Measurements from ENCODE around the gene LIPC. TPM values are rescaled to one million over a fixed set of nuclear protein-coding genes. Genes with fewer than 3 reads are reported as not detected.

Gene LIPC
- total and polyA plus RNA-seq, 9 of the 15 experiments (the other 6 are each of a cell fraction or from before 2014, with no cell fraction given): 0.07 to 0.41 (median 0.11) TPM; not detected in 2

DNA sequence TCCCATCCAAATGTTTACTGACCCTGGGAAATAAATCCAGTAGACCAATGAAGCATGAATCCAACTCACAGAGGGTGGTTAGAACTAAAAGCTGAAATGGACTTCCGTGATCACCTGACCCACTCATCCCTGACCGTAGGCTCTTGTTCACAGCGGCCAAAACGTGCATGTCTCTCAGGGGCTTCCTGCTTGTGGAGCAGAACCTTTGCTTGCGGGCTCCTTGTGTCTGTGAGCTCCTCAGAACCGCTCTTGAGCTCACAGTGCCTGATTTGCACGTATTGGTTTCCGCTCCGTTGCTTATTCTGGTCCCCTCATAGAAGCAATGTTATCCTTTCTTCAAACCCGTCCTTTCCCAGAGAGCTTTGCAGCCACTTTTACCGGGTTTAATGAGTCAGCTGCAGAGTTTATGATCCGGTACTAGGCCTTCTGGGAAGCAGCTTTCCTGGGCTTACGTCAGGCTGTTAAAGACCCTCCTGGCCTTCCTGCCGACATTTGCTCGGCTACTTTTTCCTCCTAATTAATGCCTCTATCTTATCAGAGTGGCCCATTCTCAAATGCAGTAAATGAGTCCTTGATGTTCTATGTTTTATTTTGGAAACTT lies 35.4 kb downstream of the LIPC start (continued):
- TF ChIP-seq, protein P1, sequence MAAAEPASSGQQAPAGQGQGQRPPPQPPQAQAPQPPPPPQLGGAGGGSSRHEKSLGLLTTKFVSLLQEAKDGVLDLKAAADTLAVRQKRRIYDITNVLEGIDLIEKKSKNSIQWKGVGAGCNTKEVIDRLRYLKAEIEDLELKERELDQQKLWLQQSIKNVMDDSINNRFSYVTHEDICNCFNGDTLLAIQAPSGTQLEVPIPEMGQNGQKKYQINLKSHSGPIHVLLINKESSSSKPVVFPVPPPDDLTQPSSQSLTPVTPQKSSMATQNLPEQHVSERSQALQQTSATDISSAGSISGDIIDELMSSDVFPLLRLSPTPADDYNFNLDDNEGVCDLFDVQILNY (CRISPR knock-in tag; IDR thresholded peaks at IDR 0.05): no peak
- TF ChIP-seq ZNF316 (IDR thresholded peaks at IDR 0.05) (no peak), JUND (IDR thresholded peaks at IDR 0.05; ENCODE audit: borderline replicate concordance, low read depth, low read length) (0 out of 2 replicates have a peak, but pooled peaks have one; percentile 13), JUND (tag; IDR thresholded peaks at IDR 0.05; ENCODE audit: borderline replicate concordance, low read depth, low read length) (no peak), ELF4 (CRISPR knock-in tag; IDR thresholded peaks at IDR 0.05) (no peak), ZSCAN29 (IDR thresholded peaks at IDR 0.05) (no peak), TCF7 (IDR thresholded peaks at IDR 0.05; ENCODE audit: borderline replicate concordance) (no peak), PTRF (tag; IDR thresholded peaks at IDR 0.05) (no peak), BACH1 (tag; IDR thresholded peaks at IDR 0.05) (0 out of 2 replicates have a peak, but pooled peaks have one; percentile 21), FOS (IDR thresholded peaks at IDR 0.05; ENCODE audit: extremely low read depth, insufficient read length) (no peak), FOSL1 (tag; conservative IDR thresholded peaks at IDR 0.05) (0 out of 2 replicates have a peak, but pooled peaks have one; percentile 23), DNMT1 (IDR thresholded peaks at IDR 0.05) (no peak)
- TF ChIP-seq, protein P2, sequence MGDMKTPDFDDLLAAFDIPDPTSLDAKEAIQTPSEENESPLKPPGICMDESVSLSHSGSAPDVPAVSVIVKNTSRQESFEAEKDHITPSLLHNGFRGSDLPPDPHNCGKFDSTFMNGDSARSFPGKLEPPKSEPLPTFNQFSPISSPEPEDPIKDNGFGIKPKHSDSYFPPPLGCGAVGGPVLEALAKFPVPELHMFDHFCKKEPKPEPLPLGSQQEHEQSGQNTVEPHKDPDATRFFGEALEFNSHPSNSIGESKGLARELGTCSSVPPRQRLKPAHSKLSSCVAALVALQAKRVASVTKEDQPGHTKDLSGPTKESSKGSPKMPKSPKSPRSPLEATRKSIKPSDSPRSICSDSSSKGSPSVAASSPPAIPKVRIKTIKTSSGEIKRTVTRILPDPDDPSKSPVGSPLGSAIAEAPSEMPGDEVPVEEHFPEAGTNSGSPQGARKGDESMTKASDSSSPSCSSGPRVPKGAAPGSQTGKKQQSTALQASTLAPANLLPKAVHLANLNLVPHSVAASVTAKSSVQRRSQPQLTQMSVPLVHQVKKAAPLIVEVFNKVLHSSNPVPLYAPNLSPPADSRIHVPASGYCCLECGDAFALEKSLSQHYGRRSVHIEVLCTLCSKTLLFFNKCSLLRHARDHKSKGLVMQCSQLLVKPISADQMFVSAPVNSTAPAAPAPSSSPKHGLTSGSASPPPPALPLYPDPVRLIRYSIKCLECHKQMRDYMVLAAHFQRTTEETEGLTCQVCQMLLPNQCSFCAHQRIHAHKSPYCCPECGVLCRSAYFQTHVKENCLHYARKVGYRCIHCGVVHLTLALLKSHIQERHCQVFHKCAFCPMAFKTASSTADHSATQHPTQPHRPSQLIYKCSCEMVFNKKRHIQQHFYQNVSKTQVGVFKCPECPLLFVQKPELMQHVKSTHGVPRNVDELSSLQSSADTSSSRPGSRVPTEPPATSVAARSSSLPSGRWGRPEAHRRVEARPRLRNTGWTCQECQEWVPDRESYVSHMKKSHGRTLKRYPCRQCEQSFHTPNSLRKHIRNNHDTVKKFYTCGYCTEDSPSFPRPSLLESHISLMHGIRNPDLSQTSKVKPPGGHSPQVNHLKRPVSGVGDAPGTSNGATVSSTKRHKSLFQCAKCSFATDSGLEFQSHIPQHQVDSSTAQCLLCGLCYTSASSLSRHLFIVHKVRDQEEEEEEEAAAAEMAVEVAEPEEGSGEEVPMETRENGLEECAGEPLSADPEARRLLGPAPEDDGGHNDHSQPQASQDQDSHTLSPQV (IDR thresholded peaks at IDR 0.05): peak; percentile 33; the same call in 1 of the 2 replicates
- TF ChIP-seq, protein P3, sequence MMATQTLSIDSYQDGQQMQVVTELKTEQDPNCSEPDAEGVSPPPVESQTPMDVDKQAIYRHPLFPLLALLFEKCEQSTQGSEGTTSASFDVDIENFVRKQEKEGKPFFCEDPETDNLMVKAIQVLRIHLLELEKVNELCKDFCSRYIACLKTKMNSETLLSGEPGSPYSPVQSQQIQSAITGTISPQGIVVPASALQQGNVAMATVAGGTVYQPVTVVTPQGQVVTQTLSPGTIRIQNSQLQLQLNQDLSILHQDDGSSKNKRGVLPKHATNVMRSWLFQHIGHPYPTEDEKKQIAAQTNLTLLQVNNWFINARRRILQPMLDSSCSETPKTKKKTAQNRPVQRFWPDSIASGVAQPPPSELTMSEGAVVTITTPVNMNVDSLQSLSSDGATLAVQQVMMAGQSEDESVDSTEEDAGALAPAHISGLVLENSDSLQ (IDR thresholded peaks at IDR 0.05): no peak
- TF ChIP-seq, protein P4, sequence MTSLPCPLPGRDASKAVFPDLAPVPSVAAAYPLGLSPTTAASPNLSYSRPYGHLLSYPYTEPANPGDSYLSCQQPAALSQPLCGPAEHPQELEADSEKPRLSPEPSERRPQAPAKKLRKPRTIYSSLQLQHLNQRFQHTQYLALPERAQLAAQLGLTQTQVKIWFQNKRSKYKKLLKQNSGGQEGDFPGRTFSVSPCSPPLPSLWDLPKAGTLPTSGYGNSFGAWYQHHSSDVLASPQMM (CRISPR knock-in tag; IDR thresholded peaks at IDR 0.05): no peak
- TF ChIP-seq, protein P5, sequence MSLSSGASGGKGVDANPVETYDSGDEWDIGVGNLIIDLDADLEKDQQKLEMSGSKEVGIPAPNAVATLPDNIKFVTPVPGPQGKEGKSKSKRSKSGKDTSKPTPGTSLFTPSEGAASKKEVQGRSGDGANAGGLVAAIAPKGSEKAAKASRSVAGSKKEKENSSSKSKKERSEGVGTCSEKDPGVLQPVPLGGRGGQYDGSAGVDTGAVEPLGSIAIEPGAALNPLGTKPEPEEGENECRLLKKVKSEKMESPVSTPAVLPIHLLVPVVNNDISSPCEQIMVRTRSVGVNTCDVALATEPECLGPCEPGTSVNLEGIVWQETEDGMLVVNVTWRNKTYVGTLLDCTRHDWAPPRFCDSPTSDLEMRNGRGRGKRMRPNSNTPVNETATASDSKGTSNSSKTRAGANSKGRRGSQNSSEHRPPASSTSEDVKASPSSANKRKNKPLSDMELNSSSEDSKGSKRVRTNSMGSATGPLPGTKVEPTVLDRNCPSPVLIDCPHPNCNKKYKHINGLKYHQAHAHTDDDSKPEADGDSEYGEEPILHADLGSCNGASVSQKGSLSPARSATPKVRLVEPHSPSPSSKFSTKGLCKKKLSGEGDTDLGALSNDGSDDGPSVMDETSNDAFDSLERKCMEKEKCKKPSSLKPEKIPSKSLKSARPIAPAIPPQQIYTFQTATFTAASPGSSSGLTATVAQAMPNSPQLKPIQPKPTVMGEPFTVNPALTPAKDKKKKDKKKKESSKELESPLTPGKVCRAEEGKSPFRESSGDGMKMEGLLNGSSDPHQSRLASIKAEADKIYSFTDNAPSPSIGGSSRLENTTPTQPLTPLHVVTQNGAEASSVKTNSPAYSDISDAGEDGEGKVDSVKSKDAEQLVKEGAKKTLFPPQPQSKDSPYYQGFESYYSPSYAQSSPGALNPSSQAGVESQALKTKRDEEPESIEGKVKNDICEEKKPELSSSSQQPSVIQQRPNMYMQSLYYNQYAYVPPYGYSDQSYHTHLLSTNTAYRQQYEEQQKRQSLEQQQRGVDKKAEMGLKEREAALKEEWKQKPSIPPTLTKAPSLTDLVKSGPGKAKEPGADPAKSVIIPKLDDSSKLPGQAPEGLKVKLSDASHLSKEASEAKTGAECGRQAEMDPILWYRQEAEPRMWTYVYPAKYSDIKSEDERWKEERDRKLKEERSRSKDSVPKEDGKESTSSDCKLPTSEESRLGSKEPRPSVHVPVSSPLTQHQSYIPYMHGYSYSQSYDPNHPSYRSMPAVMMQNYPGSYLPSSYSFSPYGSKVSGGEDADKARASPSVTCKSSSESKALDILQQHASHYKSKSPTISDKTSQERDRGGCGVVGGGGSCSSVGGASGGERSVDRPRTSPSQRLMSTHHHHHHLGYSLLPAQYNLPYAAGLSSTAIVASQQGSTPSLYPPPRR (CRISPR knock-in tag; IDR thresholded peaks at IDR 0.05; ENCODE audit: borderline replicate concordance): no peak
